ENCODE data around the gene AFF2. TPM values are rescaled to one million over a fixed set of nuclear protein-coding genes. Genes with fewer than 3 reads are reported as not detected.

AFF2 gene
- total and polyA plus RNA-seq, 2 donors (not counting 3 experiments of a cell fraction or from before 2014, with no cell fraction given), result 0.03 to 0.07 TPM

GRCh38 chrX:148632444-148632843, 132.0 kb downstream of the AFF2 start:
- Histone ChIP-seq H3K79me2 (ENCODE audit: control insufficient read depth, insufficient read depth, low read length) (no peaks in the 10 kb centered on the region), H3K27me3 (ENCODE audit: control insufficient read depth in 2 of 2, insufficient read depth in 2 of 2, low read length in 2 of 2) (no peaks in the 10 kb centered on the region), H3K4me3 (replicated peaks in 1 of 3; ENCODE audit: insufficient read depth in 1 of 3, low read depth in 1 of 3, low read length in 3 of 3) (no peak overlapping the region), H3K9ac (replicated peaks; ENCODE audit: extremely low read depth, insufficient read depth, low read length) (no peak overlapping the region), H2AFZ (ENCODE audit: low read depth, low read length) (no peak overlapping the region), H4K20me1 (replicated peaks; ENCODE audit: control insufficient read depth, extremely low read depth, insufficient read depth, low read length) (no peaks in the 10 kb centered on the region), H3K36me3 (ENCODE audit: control insufficient read depth in 2 of 2, extremely low read depth in 1 of 2, insufficient read depth in 2 of 2, low read length in 2 of 2) (no peaks in the 10 kb centered on the region), H3K9me1 (replicated peaks; ENCODE audit: control insufficient read depth, extremely low read depth, insufficient read depth, low read length) (no peaks in the 10 kb centered on the region), H3K9me3 (replicated peaks; ENCODE audit: control insufficient read depth, insufficient read depth, low read length) (no peaks in the 10 kb centered on the region), H3K4me2 (ENCODE audit: insufficient read depth, low read length) (no peak overlapping the region), H3K27ac (ENCODE audit: insufficient read depth, low read depth, low read length) (no peak overlapping the region), H3K4me1 (ENCODE audit: control insufficient read depth, extremely low read depth, insufficient read depth, low read length) (no peaks in the 10 kb centered on the region)
- no peak for DNase-seq (ENCODE audit: low read depth, low spot score)
- dilution Hi-C loops (cut with MboI; ENCODE audit: extremely low pct_ligation_motif_present, low sequenced_read_pairs) (no loop called here), intact Hi-C loops (cut with micrococcal nuclease) (no loop called here)
- TF ChIP-seq CTCF (IDR thresholded peaks at IDR 0.05; ENCODE audit: extremely low read depth in 1 of 2, insufficient read depth in 1 of 2, low read depth in 1 of 2, low read length in 2 of 2) (no peak), EZH2 (IDR thresholded peaks at IDR 0.05; ENCODE audit: borderline replicate concordance, low read depth, low read length, severe bottlenecking) (no peak), MAX (IDR thresholded peaks at IDR 0.05; ENCODE audit: insufficient read depth, insufficient read length) (no peak), GATA2 (IDR thresholded peaks at IDR 0.05; ENCODE audit: insufficient read depth, insufficient read length, low read depth, low read length) (no peak), POLR2A (IDR thresholded peaks at IDR 0.05; ENCODE audit: low read depth, low read length) (no peak), FOS (IDR thresholded peaks at IDR 0.05; ENCODE audit: borderline replicate concordance, insufficient read depth, low read length) (no peak), MYC (IDR thresholded peaks at IDR 0.05; ENCODE audit: low read depth, low read length) (no peak), POLR2AphosphoS5 (IDR thresholded peaks at IDR 0.05; ENCODE audit: insufficient read depth, low read depth, low read length) (no peak), JUN (IDR thresholded peaks at IDR 0.05; ENCODE audit: borderline replicate concordance, insufficient read depth, insufficient read length, low read depth) (no peak)
- no peak for FAIRE-seq
- CTCF ChIA-PET, result no interaction called here
- no TSS peak for BruUV-seq (replicated peaks)
- POLR2A ChIA-PET, result no interaction called here

Measured in endothelial cell of umbilical vein (primary cell).